ENCODE data around the gene MED9. TPM values are rescaled to one million over a fixed set of nuclear protein-coding genes. Genes with fewer than 3 reads are reported as not detected.

MED9 gene
- total and polyA plus RNA-seq, 2 of the 8 experiments (the other 6 are each of a cell fraction or from before 2014, with no cell fraction given): 15.8 to 19.7 TPM

GRCh38 chr17:17540935-17541639, 64.3 kb downstream of the MED9 start (continued):
- TF ChIP-seq CHD7 (IDR thresholded peaks at IDR 0.05; ENCODE audit: insufficient replicate concordance, low read length): no peak
- TF ChIP-seq CREB1 (IDR thresholded peaks at IDR 0.05): no peak
- no peak for TF ChIP-seq CBX8 (IDR thresholded peaks at IDR 0.05; ENCODE audit: borderline replicate concordance, low read depth, low read length)
- no peak for TF ChIP-seq POU5F1 (IDR thresholded peaks at IDR 0.05; ENCODE audit: low read depth, low read length)
- no peak for TF ChIP-seq HDAC2 (IDR thresholded peaks at IDR 0.05; ENCODE audit: borderline replicate concordance in 1 of 2, low read depth in 2 of 2, low read length in 2 of 2)
- TF ChIP-seq ATF2 (IDR thresholded peaks at IDR 0.05; ENCODE audit: low read length): no peak
- TF ChIP-seq SIX5 (IDR thresholded peaks at IDR 0.05; ENCODE audit: low read depth, low read length): no peak
- TF ChIP-seq E2F6 (IDR thresholded peaks at IDR 0.05): no peak
